HepG2 (cell line): Measurements from ENCODE around the gene ZFYVE21.

Source experiments
- ADNP ChIP-seq: sonication (generic); formaldehyde crosslinking; IDR thresholded peaks from 2 replicates; pipeline ENCODE4 v1.4.0; 2020; ENCODE audit warnings: missing genetic modification reagents
- CTCF ChIP-seq: sonication (generic); formaldehyde crosslinking; IDR thresholded peaks from 2 replicates; pipeline ENCODE4 v1.5.0; 2020; ENCODE audit warnings: mild to moderate bottlenecking, missing genetic modification reagents, moderate library complexity
- MAFK ChIP-seq, 2 experiments: IDR thresholded peaks in 1 of 2; conservative IDR thresholded peaks in 1 of 2; 2 replicates each; pipeline ENCODE4 v1.6.1; 2011; ENCODE audit warnings: improper control_type of control experiment in 2 of 2, low read length in 2 of 2
- MAX ChIP-seq: IDR thresholded peaks from 2 replicates; pipeline ENCODE4 v1.6.1; 2012; ENCODE audit warnings: inconsistent platforms
- POLR2A ChIP-seq, 2 experiments: IDR thresholded peaks; 2 replicates each; pipeline ENCODE4 v1.6.1; 2011; ENCODE audit warnings: low read depth in 2 of 2, low read length in 2 of 2, mild to moderate bottlenecking in 1 of 2, moderate library complexity in 1 of 2; ENCODE audit not compliant: insufficient read depth in 1 of 2
- TMF1 ChIP-seq: sonication (generic); formaldehyde crosslinking; IDR thresholded peaks from 2 replicates; pipeline ENCODE4 v1.8.1; 2022; ENCODE audit warnings: low read depth, missing genetic modification reagents
- ZNF17 ChIP-seq: sonication (generic); formaldehyde crosslinking; IDR thresholded peaks from 2 replicates; pipeline ENCODE4 v1.5.0; 2020; ENCODE audit warnings: mild to moderate bottlenecking, missing genetic modification reagents
- ZNF296 ChIP-seq: sonication (generic); formaldehyde crosslinking; conservative IDR thresholded peaks from 2 replicates; pipeline ENCODE4 v1.5.0; 2020; ENCODE audit warnings: mild to moderate bottlenecking, missing genetic modification reagents
- ZNF362 ChIP-seq: sonication (generic); formaldehyde crosslinking; IDR thresholded peaks from 2 replicates; pipeline ENCODE4 v1.4.0; 2020; ENCODE audit warnings: missing genetic modification reagents, mild to moderate bottlenecking, borderline replicate concordance
- ZNF780A ChIP-seq: sonication (generic); formaldehyde crosslinking; IDR thresholded peaks from 2 replicates; pipeline ENCODE4 v1.8.0; 2022; ENCODE audit warnings: mild to moderate bottlenecking, missing genetic modification reagents, moderate library complexity
- ZNF891 ChIP-seq: sonication (generic); formaldehyde crosslinking; IDR thresholded peaks from 2 replicates; pipeline ENCODE4 v1.5.0; 2020; ENCODE audit warnings: mild to moderate bottlenecking, missing genetic modification reagents
- TF ChIP-seq, protein P1 (sequence below): sonication (generic); formaldehyde crosslinking; conservative IDR thresholded peaks from 2 replicates; pipeline ENCODE4 v1.5.0; 2020; ENCODE audit warnings: missing genetic modification reagents

DNA sequence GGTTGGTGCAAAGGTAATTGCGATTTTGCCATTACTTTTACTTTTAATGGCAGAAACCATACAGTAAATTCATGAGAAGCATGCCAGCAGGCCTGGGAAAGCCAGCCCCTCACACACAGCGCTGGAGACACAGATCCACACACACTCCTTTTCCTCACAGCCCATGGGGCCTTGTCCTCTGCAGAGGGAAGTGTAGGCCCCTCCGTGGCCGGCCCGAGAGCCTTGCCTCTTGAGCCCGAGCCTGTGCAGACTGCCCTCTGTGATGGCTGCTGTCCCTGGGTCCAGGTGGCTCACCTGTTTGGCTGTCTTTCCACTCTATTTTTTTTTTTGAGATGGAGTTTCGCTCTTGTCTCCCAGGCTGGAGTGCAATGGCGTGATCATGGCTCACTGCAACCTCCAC, 39.7 kb upstream of the ZFYVE21 start:
- TF ChIP-seq ZNF780A (CRISPR knock-in tag) (no peak), POLR2A (IDR thresholded peaks at IDR 0.05; ENCODE audit: insufficient read depth in 1 of 2, low read depth in 2 of 2, low read length in 2 of 2) (no peak), ZNF17 (CRISPR knock-in tag) (no peak), ZNF362 (CRISPR knock-in tag) (no peak), ZNF296 (CRISPR knock-in tag) (no peak), ADNP (no peak), TMF1 (no peak), MAFK (conservative IDR thresholded peaks at IDR 0.05 in 1 of 2, IDR thresholded peaks at IDR 0.05 in 1 of 2; ENCODE audit: low read length in 2 of 2) (no peak), MAX (no peak), CTCF (no peak), ZNF891 (no peak)
- TF ChIP-seq, protein P1, sequence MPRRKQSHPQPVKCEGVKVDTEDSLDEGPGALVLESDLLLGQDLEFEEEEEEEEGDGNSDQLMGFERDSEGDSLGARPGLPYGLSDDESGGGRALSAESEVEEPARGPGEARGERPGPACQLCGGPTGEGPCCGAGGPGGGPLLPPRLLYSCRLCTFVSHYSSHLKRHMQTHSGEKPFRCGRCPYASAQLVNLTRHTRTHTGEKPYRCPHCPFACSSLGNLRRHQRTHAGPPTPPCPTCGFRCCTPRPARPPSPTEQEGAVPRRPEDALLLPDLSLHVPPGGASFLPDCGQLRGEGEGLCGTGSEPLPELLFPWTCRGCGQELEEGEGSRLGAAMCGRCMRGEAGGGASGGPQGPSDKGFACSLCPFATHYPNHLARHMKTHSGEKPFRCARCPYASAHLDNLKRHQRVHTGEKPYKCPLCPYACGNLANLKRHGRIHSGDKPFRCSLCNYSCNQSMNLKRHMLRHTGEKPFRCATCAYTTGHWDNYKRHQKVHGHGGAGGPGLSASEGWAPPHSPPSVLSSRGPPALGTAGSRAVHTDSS: no peak
